ENCODE data around the gene DUSP6. TPM values are rescaled to one million over a fixed set of nuclear protein-coding genes. Genes with fewer than 3 reads are reported as not detected.

The DUSP6 gene
- polyA plus RNA-seq, 6 donors from 2014 or later: 23.1 to 63.0 (median 35.7) TPM

DNA sequence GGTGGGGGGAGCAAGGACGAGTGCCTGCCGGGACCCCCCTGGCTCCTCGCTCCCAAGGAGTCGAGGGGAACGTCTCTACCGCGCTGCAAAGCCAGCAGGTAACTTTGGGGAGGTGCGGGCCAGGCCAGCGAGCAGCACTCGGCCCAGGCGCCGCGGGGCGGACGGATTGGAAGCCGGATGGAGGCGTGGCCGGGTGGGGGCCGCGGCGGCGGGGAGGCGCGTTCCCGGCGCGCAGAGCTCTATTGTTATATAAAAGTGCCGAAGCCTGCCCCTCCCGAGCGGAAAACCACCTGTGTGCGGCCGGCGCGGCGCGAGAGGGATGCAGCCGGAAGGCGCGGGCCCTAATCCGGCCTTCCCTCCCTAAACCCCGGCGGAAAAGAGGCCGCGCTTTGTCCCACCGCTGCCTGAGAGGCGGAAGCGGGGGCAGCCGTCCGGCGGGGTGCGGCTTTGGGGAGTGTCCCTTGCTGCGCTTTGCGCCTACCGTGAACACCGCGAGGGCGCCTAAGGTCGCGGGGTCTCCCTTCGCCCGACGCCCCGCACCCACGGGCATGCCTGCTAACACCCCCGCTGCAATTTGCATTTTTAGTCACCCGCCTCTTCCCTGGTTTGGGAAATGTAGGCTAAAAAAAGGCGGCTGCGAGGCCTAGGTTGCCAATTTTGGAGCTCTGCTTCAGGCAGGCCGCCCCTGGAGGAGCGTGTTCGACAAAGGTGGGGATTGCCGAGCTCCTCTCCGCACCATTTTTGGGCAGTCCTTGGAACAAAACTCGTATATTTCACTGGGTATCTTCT lies 1.7 kb upstream of the DUSP6 start:
- no peaks in the 10 kb centered on the region for H3K27me3 Mint-ChIP-seq
- ATAC-seq (ENCODE audit: low read depth in 2 of 2): peak; percentile 18 to 25
- peaks cover 0 to 6% of the 10 kb centered on the region in 2 donors for H3K36me3 Mint-ChIP-seq
- H3K4me1 Mint-ChIP-seq: peaks cover 36 to 57% (median 44%) of the 10 kb centered on the region in 3 donors
- H3K27ac Mint-ChIP-seq: peak overlapping the region; percentile 90 to 99 (median 97)
- peak; percentile 63 for DNase-seq
- no peaks in the 10 kb centered on the region for H3K9me3 Mint-ChIP-seq
- peak overlapping the region; percentile 96 to 100 (median 97) for H3K4me3 Mint-ChIP-seq

DNA sequence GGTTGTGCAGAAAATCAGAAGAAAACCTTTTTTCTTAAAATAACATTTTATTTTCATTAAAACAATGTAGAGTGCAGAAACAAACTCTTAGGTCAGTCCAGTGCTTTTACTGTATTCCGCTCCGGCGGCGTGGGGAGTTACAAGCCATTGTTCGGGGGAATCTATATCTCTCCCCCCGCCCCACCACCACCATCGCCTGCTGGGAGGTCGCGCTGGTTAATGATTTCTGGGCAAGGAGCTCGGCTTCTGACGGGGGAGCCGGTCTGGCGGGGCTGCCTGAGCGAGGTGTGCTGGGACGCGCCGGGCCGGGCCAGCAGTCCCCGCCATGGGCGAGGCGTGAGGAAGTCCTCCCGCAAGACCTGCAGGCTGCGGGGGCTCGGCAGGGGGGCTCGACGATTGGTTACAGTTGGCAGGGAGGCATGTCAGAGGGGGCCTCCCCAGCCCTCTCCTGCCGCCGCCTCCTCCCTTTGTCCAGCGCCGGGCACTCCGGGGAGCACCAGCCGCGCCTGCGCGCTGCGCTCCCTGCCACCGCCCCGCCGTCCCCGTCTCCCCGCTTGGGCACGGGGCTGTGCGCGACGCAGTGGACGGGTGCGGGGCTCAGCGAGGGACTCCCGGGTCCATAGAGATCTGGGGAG lies 1.0 kb upstream of the DUSP6 start:
- Mint-ChIP-seq H3K27me3 (no peaks in the 10 kb centered on the region), H3K4me3 (peak overlapping the region; percentile 96 to 100 (median 97)), H3K9me3 (no peaks in the 10 kb centered on the region), H3K27ac (peak overlapping the region; percentile 91 to 99 (median 98)), H3K36me3 (peaks cover 0 to 4% of the 10 kb centered on the region in 2 donors), H3K4me1 (peaks cover 38 to 63% (median 51%) of the 10 kb centered on the region in 3 donors)
- DNase-seq (peak; percentile 59), ATAC-seq (ENCODE audit: low read depth in 2 of 2) (peak; percentile 1 to 7)

GRCh38 chr12:89352242-89352491 lies 134 bp downstream of the DUSP6 start:
- Mint-ChIP-seq H3K9me3 (no peaks in the 10 kb centered on the region), H3K27me3 (no peaks in the 10 kb centered on the region), H3K4me3 (peak overlapping the region; percentile 96 to 100 (median 96)), H3K36me3 (no peaks in the 10 kb centered on the region), H3K27ac (peak overlapping the region; percentile 91 to 99 (median 98)), H3K4me1 (peaks cover 45 to 73% (median 61%) of the 10 kb centered on the region in 3 donors)
- ATAC-seq (ENCODE audit: low read depth in 2 of 2) (no peak), DNase-seq (no peak)

GRCh38 chr12:89351489-89352241 lies 636 bp downstream of the DUSP6 start:
- DNase-seq (peak; percentile 66), ATAC-seq (ENCODE audit: low read depth in 2 of 2) (peak; percentile 20 to 28)
- Mint-ChIP-seq H3K27me3 (no peaks in the 10 kb centered on the region), H3K9me3 (no peaks in the 10 kb centered on the region), H3K4me3 (peak overlapping the region; percentile 96 to 100 (median 96)), H3K4me1 (peaks cover 48 to 78% (median 66%) of the 10 kb centered on the region in 3 donors), H3K27ac (peak overlapping the region; percentile 91 to 99 (median 98)), H3K36me3 (no peaks in the 10 kb centered on the region)

DNA sequence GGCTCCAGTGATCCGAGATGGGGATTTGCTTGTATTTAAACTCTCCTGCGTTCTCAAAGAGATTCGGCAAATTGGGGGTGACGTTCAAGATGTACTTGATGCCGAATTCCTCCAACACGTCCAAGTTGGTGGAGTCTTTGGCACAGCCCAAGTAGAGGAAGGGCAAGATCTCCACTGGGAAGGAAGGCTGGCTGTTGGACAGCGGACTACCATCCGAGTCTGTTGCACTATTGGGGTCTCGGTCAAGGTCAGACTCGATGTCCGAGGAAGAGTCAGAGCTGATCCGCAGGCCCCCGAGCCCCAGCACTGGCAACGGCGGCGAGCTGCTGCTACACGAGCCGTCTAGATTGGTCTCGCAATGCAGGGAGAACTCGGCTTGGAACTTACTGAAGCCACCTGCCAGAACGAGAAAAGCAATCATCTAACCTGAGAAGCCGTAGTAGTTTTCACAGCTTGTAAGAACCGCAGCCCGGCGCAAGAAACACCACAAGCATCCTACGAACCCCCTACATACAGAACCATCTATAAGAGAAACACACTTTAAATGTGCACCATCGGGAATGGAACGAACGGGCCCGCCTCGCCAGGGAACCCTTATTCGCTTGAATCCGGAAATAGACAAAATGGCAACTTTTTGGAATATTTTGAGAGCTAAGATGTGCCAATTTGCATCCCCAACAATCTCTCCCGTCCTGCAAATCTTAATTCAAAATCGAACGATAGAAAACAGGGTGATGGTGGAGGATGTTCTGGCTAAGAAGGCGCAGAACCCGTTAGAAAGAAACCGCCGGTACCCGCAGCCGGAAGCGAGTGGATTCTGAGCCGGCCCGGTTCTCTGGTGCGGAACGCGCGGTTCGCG lies 1.4 kb downstream of the DUSP6 start:
- no peaks in the 10 kb centered on the region for H3K36me3 Mint-ChIP-seq
- peaks cover 53 to 82% (median 74%) of the 10 kb centered on the region in 3 donors for H3K4me1 Mint-ChIP-seq
- peak; percentile 42 for DNase-seq
- peak overlapping the region; percentile 96 to 100 (median 96) for H3K4me3 Mint-ChIP-seq
- H3K9me3 Mint-ChIP-seq: no peaks in the 10 kb centered on the region
- no peaks in the 10 kb centered on the region for H3K27me3 Mint-ChIP-seq
- peak in 1 of 2 donors; percentile 1 for ATAC-seq (ENCODE audit: low read depth in 2 of 2)
- H3K27ac Mint-ChIP-seq: peak overlapping the region; percentile 91 to 99 (median 96)

DNA sequence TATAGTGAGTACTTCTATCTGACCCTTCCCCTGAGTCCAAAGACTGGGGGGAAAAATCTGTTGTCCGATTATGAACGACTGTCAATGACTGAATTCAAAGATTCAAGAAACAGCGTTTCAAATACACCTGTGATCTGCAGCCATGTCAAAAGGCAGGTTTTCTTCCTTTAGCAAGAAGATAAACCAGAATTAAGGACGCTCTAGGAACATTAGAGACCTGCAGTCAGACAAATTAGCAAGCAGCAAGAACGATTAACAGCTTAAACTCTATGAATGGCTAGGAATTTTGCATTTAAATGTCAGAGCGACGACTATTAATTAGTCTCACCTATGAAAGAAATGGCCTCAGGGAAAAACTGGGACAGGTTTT lies 2.1 kb downstream of the DUSP6 start:
- H3K36me3 Mint-ChIP-seq: no peaks in the 10 kb centered on the region
- H3K27me3 Mint-ChIP-seq: no peaks in the 10 kb centered on the region
- no peaks in the 10 kb centered on the region for H3K9me3 Mint-ChIP-seq
- peaks cover 56 to 82% (median 75%) of the 10 kb centered on the region in 3 donors for H3K4me1 Mint-ChIP-seq
- DNase-seq (no peak), ATAC-seq (ENCODE audit: low read depth in 2 of 2) (no peak)
- peak overlapping the region; percentile 96 to 100 (median 96) for H3K4me3 Mint-ChIP-seq
- peak overlapping the region; percentile 84 to 98 (median 96) for H3K27ac Mint-ChIP-seq

DNA sequence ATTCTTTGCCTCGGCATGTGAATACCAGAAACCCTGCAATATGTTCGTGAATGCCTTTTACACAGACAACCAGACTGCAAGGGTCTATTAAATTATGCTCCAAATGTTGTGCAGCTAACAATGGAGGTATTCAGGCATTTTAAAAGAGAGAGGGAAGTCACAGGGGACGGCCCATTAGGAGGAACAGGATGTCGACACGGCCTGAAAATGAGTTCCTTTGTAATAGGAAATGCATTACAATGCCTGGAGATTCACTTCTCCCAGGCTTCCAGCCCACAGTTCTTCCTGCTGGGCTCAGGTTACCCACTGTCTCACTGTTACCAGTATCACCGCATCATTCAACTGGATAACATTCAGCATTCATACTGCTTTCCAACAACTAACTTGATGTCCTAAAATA lies 2.5 kb downstream of the DUSP6 start:
- peak overlapping the region in 5 of 6 donors; percentile 33 to 96 (median 75) for H3K27ac Mint-ChIP-seq
- DNase-seq (peak; percentile 26), ATAC-seq (ENCODE audit: low read depth in 2 of 2) (no peak)
- peak overlapping the region; percentile 96 to 100 (median 96) for H3K4me3 Mint-ChIP-seq
- H3K36me3 Mint-ChIP-seq: no peaks in the 10 kb centered on the region
- H3K4me1 Mint-ChIP-seq: peaks cover 57 to 79% (median 74%) of the 10 kb centered on the region in 3 donors
- no peaks in the 10 kb centered on the region for H3K27me3 Mint-ChIP-seq
- H3K9me3 Mint-ChIP-seq: no peaks in the 10 kb centered on the region

GRCh38 chr12:89348894-89349699 lies 3.2 kb downstream of the DUSP6 start:
- peak; percentile 27 for DNase-seq
- Mint-ChIP-seq H3K36me3 (no peaks in the 10 kb centered on the region), H3K4me3 (peak overlapping the region; percentile 96 to 100 (median 96)), H3K27me3 (no peaks in the 10 kb centered on the region), H3K9me3 (no peaks in the 10 kb centered on the region), H3K27ac (peak overlapping the region in 5 of 6 donors; percentile 57 to 93 (median 75)), H3K4me1 (peaks cover 57 to 80% (median 74%) of the 10 kb centered on the region in 3 donors)
- no peak for ATAC-seq (ENCODE audit: low read depth in 2 of 2)

DNA sequence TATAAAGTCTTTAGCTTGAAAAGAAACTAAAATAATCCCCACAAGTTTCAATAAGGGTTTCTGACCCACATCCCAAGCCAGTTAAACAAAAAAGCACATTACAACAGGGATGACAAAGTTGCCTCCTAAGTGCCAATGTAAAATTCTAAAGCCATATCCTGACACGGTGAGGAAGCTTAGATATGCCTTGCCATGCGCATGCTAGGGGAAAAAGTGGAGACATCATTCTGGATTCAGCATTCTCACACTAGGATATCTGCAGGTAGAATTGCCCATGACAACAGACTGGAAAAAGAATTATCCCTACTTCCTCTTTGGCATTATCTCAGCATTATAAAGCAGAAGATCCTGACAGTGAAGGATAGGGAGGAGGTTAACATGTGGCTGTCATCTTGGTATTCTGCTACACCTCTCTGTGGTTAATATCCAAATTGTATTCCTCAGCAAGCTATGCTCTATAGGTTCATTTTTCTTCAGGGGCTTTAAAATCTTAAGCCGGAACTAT lies 4.9 kb downstream of the DUSP6 start:
- H3K4me1 Mint-ChIP-seq: peaks cover 54 to 80% (median 74%) of the 10 kb centered on the region in 3 donors
- no peaks in the 10 kb centered on the region for H3K36me3 Mint-ChIP-seq
- peak overlapping the region in 1 of 6 donors; percentile 70 for H3K27ac Mint-ChIP-seq
- no peaks in the 10 kb centered on the region for H3K9me3 Mint-ChIP-seq
- H3K4me3 Mint-ChIP-seq: peak overlapping the region in 7 of 8 donors; percentile 3 to 96 (median 82)
- ATAC-seq (ENCODE audit: low read depth in 2 of 2) (no peak), DNase-seq (no peak)
- H3K27me3 Mint-ChIP-seq: no peaks in the 10 kb centered on the region

- ATAC-seq (ENCODE audit: low read depth in 2 of 2): peak; percentile 12
- Mint-ChIP-seq H3K27me3 (no peaks in the 10 kb centered on the region), H3K27ac (peak overlapping the region; percentile 70 to 96 (median 85)), H3K4me1 (peaks cover 52 to 75% (median 69%) of the 10 kb centered on the region in 3 donors), H3K9me3 (no peaks in the 10 kb centered on the region), H3K36me3 (no peaks in the 10 kb centered on the region), H3K4me3 (peak overlapping the region; percentile 77 to 96 (median 90))
- no peak for DNase-seq
These were observed 5.5 kb downstream of the DUSP6 start for GRCh38 chr12:89346741-89347324.

- Mint-ChIP-seq H3K36me3 (no peaks in the 10 kb centered on the region), H3K9me3 (no peaks in the 10 kb centered on the region), H3K27ac (peak overlapping the region; percentile 70 to 96 (median 85)), H3K4me1 (peaks cover 52 to 71% (median 69%) of the 10 kb centered on the region in 3 donors), H3K4me3 (peak overlapping the region; percentile 77 to 96 (median 90)), H3K27me3 (no peaks in the 10 kb centered on the region)
- ATAC-seq (ENCODE audit: low read depth in 2 of 2): peak; percentile 88 to 92
- peak; percentile 83 for DNase-seq
These were observed 6.2 kb downstream of the DUSP6 start for GRCh38 chr12:89345830-89346740.

All from naive B cell (primary cell).